ENCODE results near the gene PLA2G2C. TPM values are rescaled to one million over a fixed set of nuclear protein-coding genes. Genes with fewer than 3 reads are reported as not detected.

PLA2G2C gene
- total and polyA plus RNA-seq, 4 donors, result not detected

- Histone ChIP-seq H3K4me3 (ENCODE audit: low read depth in 1 of 3, low read length in 3 of 3) (no peak overlapping the region), H3K27me3 (ENCODE audit: control insufficient read depth in 4 of 4, insufficient read depth in 4 of 4, low read length in 3 of 4) (no peaks in the 10 kb centered on the region), H3K9ac (ENCODE audit: low read depth in 1 of 2, low read length in 2 of 2) (no peak overlapping the region), H3K9me3 (ENCODE audit: control insufficient read depth in 4 of 4, low read length in 3 of 4) (no peaks in the 10 kb centered on the region), H3K27ac (ENCODE audit: low read depth in 1 of 2, low read length in 2 of 2) (no peak overlapping the region), H3K36me3 (ENCODE audit: control insufficient read depth in 4 of 4, insufficient read depth in 3 of 4, low read depth in 1 of 4, low read length in 3 of 4) (no peaks in the 10 kb centered on the region), H3K4me1 (ENCODE audit: control insufficient read depth in 4 of 4, insufficient read depth in 4 of 4, low read length in 3 of 4) (peaks cover 0 to 9% (median 5%) of the 10 kb centered on the region in 4 donors)
- DNase-seq (ENCODE audit: low spot score), result no peak
- TF ChIP-seq FOXA1 (IDR thresholded peaks at IDR 0.05), result no peak
- WGBS, result 69% methylated on average over 6 of the region's 6 CpGs
These were observed 29.4 kb upstream of the PLA2G2C start for GRCh38 chr1:20215716-20216115.

- DNase-seq (ENCODE audit: low spot score), result peak; percentile 64
- H3K36me3 ChIP-seq (ENCODE audit: control insufficient read depth in 4 of 4, insufficient read depth in 3 of 4, low read depth in 1 of 4, low read length in 3 of 4), result no peaks in the 10 kb centered on the region
- no peak overlapping the region for H3K27ac ChIP-seq (ENCODE audit: low read depth in 1 of 2, low read length in 2 of 2)
- no peaks in the 10 kb centered on the region for H3K9me3 ChIP-seq (ENCODE audit: control insufficient read depth in 4 of 4, low read length in 3 of 4)
- H3K27me3 ChIP-seq (ENCODE audit: control insufficient read depth in 4 of 4, insufficient read depth in 4 of 4, low read length in 3 of 4), result no peaks in the 10 kb centered on the region
- H3K9ac ChIP-seq (ENCODE audit: low read depth in 1 of 2, low read length in 2 of 2), result peak overlapping the region in 1 of 2 donors; percentile 54
- peaks cover 0 to 9% (median 5%) of the 10 kb centered on the region in 4 donors for H3K4me1 ChIP-seq (ENCODE audit: control insufficient read depth in 4 of 4, insufficient read depth in 4 of 4, low read length in 3 of 4)
- TF ChIP-seq ATF3 (IDR thresholded peaks at IDR 0.05) (no peak), RAD21 (IDR thresholded peaks at IDR 0.05) (peak; percentile 81 to 83), CTCF (IDR thresholded peaks at IDR 0.05; ENCODE audit: low read depth, low read length, missing input control) (peak; percentile 73)
- H3K4me3 ChIP-seq (ENCODE audit: low read depth in 1 of 3, low read length in 3 of 3), result no peak overlapping the region
- 5% methylated on average over 21 of the region's 21 CpGs for WGBS
These were observed 26.5 kb upstream of the PLA2G2C start for GRCh38 chr1:20212685-20213331.

- Histone ChIP-seq H3K9ac (ENCODE audit: low read depth in 1 of 2, low read length in 2 of 2) (no peak overlapping the region), H3K27me3 (ENCODE audit: control insufficient read depth in 4 of 4, insufficient read depth in 4 of 4, low read length in 3 of 4) (no peaks in the 10 kb centered on the region), H3K4me3 (ENCODE audit: low read depth in 1 of 3, low read length in 3 of 3) (no peak overlapping the region), H3K9me3 (ENCODE audit: control insufficient read depth in 4 of 4, low read length in 3 of 4) (no peaks in the 10 kb centered on the region), H3K27ac (ENCODE audit: low read depth in 1 of 2, low read length in 2 of 2) (no peak overlapping the region), H3K4me1 (ENCODE audit: control insufficient read depth in 4 of 4, insufficient read depth in 4 of 4, low read length in 3 of 4) (peaks cover 0 to 9% (median 5%) of the 10 kb centered on the region in 4 donors), H3K36me3 (ENCODE audit: control insufficient read depth in 4 of 4, insufficient read depth in 3 of 4, low read depth in 1 of 4, low read length in 3 of 4) (no peaks in the 10 kb centered on the region)
- TF ChIP-seq REST (IDR thresholded peaks at IDR 0.05), result no peak
- no peak for TF ChIP-seq RAD21 (IDR thresholded peaks at IDR 0.05)
- TF ChIP-seq FOXA1 (IDR thresholded peaks at IDR 0.05), result no peak
- no peak for TF ChIP-seq HNF4A (conservative IDR thresholded peaks at IDR 0.05)
- no peak for TF ChIP-seq FOXA2 (IDR thresholded peaks at IDR 0.05)
- TF ChIP-seq MAX (IDR thresholded peaks at IDR 0.05), result no peak
- TF ChIP-seq GABPA (IDR thresholded peaks at IDR 0.05 in 1 of 2, conservative IDR thresholded peaks at IDR 0.05 in 1 of 2), result no peak
- TF ChIP-seq YY1 (IDR thresholded peaks at IDR 0.05), result no peak
- TF ChIP-seq ZBTB33 (IDR thresholded peaks at IDR 0.05), result no peak
- TF ChIP-seq EGR1 (IDR thresholded peaks at IDR 0.05; ENCODE audit: low read depth in 2 of 2), result no peak
- TF ChIP-seq RXRA (IDR thresholded peaks at IDR 0.05), result no peak
- no peak for TF ChIP-seq CTCF (IDR thresholded peaks at IDR 0.05; ENCODE audit: low read depth, low read length, missing input control)
- WGBS, result 64% methylated on average over 11 of the region's 11 CpGs
- no peak for DNase-seq (ENCODE audit: low spot score)
These were observed 25.9 kb upstream of the PLA2G2C start for GRCh38 chr1:20212085-20212684.
